Hepatocyte (in vitro differentiated cells): Measurements from ENCODE around the gene LRCH1. TPM values are rescaled to one million over a fixed set of nuclear protein-coding genes. Genes with fewer than 3 reads are reported as not detected.

Source experiments
- DNase-seq: peaks from one replicate; pipeline ENCODE4 v3.0.0-alpha.2; 2016; ENCODE audit warnings: low spot score
- H2AFZ ChIP-seq: fragments of 200-600 bp; sonication (generic); 2 replicates; pipeline ENCODE4 v1.6.0; 2016; ENCODE audit warnings: antibody characterized with exemption, mild to moderate bottlenecking
- H3K27ac ChIP-seq: fragments of 200-600 bp; sonication (generic); 2 replicates; pipeline ENCODE4 v1.5.1; 2016; ENCODE audit warnings: mild to moderate bottlenecking
- H3K27me3 ChIP-seq: fragments of 200-600 bp; sonication (generic); 2 replicates; pipeline ENCODE4 v1.6.1; 2016
- H3K36me3 ChIP-seq: fragments of 200-600 bp; sonication (generic); replicated peaks from 2 replicates; pipeline ENCODE4 v1.5.1; 2016; ENCODE audit warnings: low read depth; ENCODE audit not compliant: insufficient read depth
- H3K4me1 ChIP-seq: fragments of 200-600 bp; sonication (generic); 2 replicates; pipeline ENCODE4 v1.5.1; 2016; ENCODE audit warnings: mild to moderate bottlenecking, moderate library complexity; ENCODE audit not compliant: insufficient read depth
- H3K4me2 ChIP-seq: fragments of 200-600 bp; sonication (generic); 2 replicates; pipeline ENCODE4 v1.6.0; 2016
- H3K4me3 ChIP-seq: fragments of 200-600 bp; sonication (generic); 2 replicates; pipeline ENCODE4 v1.5.1; 2016; ENCODE audit warnings: mild to moderate bottlenecking
- H3K79me2 ChIP-seq: fragments of 200-600 bp; sonication (generic); 2 replicates; pipeline ENCODE4 v1.6.0; 2017; ENCODE audit warnings: mild to moderate bottlenecking
- H3K9me2 ChIP-seq: fragments of 200-600 bp; sonication (generic); replicated peaks from 2 replicates; pipeline ENCODE4 v1.6.0; 2017; ENCODE audit warnings: mild to moderate bottlenecking; ENCODE audit not compliant: insufficient read depth
- H3K9me3 ChIP-seq: fragments of 200-600 bp; sonication (generic); 2 replicates; pipeline ENCODE4 v1.5.1; 2016; ENCODE audit warnings: low read depth, mild to moderate bottlenecking
- H4K20me1 ChIP-seq: fragments of 200-600 bp; sonication (generic); 2 replicates; pipeline ENCODE4 v1.6.0; 2016; ENCODE audit warnings: mild to moderate bottlenecking; ENCODE audit not compliant: insufficient read depth, poor library complexity, severe bottlenecking
- EZH2 ChIP-seq: fragments of 200-600 bp; sonication (generic); IDR thresholded peaks from 2 replicates; pipeline ENCODE4 v1.6.1; 2016; ENCODE audit warnings: antibody characterized with exemption, mild to moderate bottlenecking, borderline replicate concordance
- EZH2phosphoT487 ChIP-seq: fragments of 200-600 bp; sonication (generic); IDR thresholded peaks from one replicate; pipeline ENCODE4 v1.6.1; 2018; ENCODE audit warnings: antibody characterized with exemption, mild to moderate bottlenecking, low read depth, moderate library complexity; ENCODE audit not compliant: unreplicated experiment, severe bottlenecking
- WGBS: methylation state at CpG from one replicate; pipeline ENCODE4 v1.1.6; 2016; ENCODE audit warnings: low lambda C conversion rate; ENCODE audit errors: missing lambda C conversion rate; 5-methylcytosine and 5-hydroxymethylcytosine counted together
- polyA plus RNA-seq: library from polyadenylated mRNA; unstranded; fragments of >200 nt; fragmentation: Nextera tagmentation; extraction: Ambion mirVana; gene quantifications from 2 replicates; pipeline ENCODE4 v1.2.1, GENCODE V29; 2016
- total RNA-seq: library from RNA; depleted of rRNA; stranded (reverse); fragments of >200 nt; gene quantifications from 2 replicates; pipeline ENCODE4 v1.2.3, GENCODE V29; 2014
- TF ChIP-seq, protein P1 (sequence below): fragments of 200-600 bp; sonication (generic); IDR thresholded peaks from 2 replicates; pipeline ENCODE4 v1.5.1; 2016; ENCODE audit warnings: antibody characterized with exemption, mild to moderate bottlenecking; ENCODE audit not compliant: poor library complexity

The LRCH1 gene
- total and polyA plus RNA-seq, 2 experiments from 2014 or later, result 5.7 to 14.1 TPM

DNA sequence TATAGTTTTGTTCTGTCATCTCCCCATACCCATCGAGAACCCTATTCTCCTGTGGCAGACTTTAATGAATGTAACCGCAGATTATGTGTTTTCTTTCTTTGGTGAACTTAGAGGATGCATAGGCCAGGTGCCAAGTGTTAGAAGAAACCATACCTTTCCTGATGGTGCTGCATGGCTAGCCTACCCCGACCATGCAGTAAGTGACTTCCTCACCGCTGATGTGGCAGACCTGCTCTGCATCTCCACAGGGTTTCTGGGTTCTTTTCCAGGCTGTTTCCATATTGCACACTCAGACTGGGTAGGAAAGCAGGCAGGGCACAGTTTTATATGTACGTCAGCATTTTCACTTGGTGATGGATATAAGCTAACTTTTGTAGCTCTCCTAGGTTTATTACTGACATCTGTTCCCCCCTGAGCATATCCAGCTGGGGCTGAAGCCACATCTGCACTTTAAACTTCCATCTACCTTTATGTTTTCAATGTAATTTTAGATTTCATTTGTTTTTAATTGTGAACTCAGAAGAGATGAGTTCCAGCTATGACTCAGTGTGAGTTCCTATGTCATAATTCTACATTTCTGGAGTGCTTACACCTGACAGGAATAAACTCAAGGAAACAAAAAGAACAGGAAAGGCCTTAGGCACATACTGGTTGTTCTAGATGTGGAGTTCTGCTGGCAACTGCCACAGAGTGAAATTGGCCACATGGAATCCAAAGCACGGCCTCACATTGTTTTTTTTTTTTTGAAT lies 42.3 kb downstream of the LRCH1 start:
- Histone ChIP-seq H3K79me2 (peaks cover 99% of the 10 kb centered on the region), H3K27ac (peak overlapping the region; percentile 44)
- WGBS, result 73% methylated on average over 6 of the region's 6 CpGs

DNA sequence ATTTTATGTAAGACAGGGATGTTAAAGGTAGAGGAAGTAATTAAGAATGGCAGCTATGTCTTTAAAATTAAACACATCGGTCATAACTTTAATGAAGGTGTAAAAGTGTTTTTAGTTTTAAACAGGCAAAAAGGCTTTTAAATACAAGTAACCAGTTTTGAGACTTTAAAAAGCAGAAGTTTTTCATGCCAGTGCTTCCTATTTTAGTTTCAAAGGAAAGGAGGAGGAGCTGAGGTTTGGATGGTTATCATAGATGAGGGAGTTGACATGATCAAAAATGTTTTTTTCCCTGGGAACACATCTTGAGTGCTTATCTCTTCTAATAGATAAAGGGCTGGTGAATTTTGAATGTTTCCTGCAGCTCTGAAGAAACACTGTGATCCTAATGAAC lies 42.9 kb downstream of the LRCH1 start:
- Histone ChIP-seq H3K79me2 (peaks cover 98% of the 10 kb centered on the region), H3K9me2 (no peaks in the 10 kb centered on the region), H2AFZ (no peak overlapping the region), H3K9me3 (no peaks in the 10 kb centered on the region), H3K4me3 (no peak overlapping the region), H3K27ac (peak overlapping the region; percentile 44), H3K4me1 (peaks cover 49% of the 10 kb centered on the region), H3K36me3 (no peaks in the 10 kb centered on the region), H3K27me3 (no peaks in the 10 kb centered on the region), H3K4me2 (peak overlapping the region; percentile 20), H4K20me1 (peaks cover 11% of the 10 kb centered on the region)
- no peak for TF ChIP-seq EZH2
- TF ChIP-seq, protein P1, sequence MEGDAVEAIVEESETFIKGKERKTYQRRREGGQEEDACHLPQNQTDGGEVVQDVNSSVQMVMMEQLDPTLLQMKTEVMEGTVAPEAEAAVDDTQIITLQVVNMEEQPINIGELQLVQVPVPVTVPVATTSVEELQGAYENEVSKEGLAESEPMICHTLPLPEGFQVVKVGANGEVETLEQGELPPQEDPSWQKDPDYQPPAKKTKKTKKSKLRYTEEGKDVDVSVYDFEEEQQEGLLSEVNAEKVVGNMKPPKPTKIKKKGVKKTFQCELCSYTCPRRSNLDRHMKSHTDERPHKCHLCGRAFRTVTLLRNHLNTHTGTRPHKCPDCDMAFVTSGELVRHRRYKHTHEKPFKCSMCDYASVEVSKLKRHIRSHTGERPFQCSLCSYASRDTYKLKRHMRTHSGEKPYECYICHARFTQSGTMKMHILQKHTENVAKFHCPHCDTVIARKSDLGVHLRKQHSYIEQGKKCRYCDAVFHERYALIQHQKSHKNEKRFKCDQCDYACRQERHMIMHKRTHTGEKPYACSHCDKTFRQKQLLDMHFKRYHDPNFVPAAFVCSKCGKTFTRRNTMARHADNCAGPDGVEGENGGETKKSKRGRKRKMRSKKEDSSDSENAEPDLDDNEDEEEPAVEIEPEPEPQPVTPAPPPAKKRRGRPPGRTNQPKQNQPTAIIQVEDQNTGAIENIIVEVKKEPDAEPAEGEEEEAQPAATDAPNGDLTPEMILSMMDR, result no peak
- TF ChIP-seq EZH2phosphoT487, result no peak
- no peak for DNase-seq
- WGBS, result 62% methylated on average over 1 of the region's 1 CpG

More for the DNA sequence above, 42.3 kb downstream of the LRCH1 start:
- no peak for DNase-seq
- peak overlapping the region; percentile 40 for H3K4me2 ChIP-seq
- H3K27me3 ChIP-seq, result no peaks in the 10 kb centered on the region
- H3K9me2 ChIP-seq, result no peaks in the 10 kb centered on the region
- H2AFZ ChIP-seq, result no peak overlapping the region
- no peaks in the 10 kb centered on the region for H3K36me3 ChIP-seq
- H4K20me1 ChIP-seq, result peaks cover 11% of the 10 kb centered on the region
- no peaks in the 10 kb centered on the region for H3K9me3 ChIP-seq
- peaks cover 45% of the 10 kb centered on the region for H3K4me1 ChIP-seq
- TF ChIP-seq, protein P1, result no peak
- TF ChIP-seq EZH2phosphoT487 (no peak), EZH2 (no peak)
- H3K4me3 ChIP-seq, result no peak overlapping the region

DNA sequence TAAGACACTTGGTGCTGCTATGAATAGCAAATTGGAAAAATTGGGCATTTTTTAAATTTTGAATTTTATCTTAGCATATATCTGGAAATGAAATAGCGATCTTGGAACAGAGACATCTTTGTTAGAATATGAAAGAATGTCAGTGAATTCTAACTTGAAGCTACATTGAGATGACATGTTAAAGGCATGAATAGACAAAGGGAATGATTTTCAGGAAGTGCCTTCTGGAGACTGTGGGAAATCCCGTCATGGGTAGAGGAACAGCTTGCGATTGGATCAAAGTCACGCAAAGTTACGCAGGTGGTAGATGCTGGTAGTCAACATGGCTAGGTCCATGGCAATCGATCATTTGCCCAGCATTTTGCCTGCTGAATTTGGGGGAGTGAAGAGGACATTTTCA lies 43.5 kb downstream of the LRCH1 start:
- TF ChIP-seq EZH2phosphoT487 (no peak), EZH2 (no peak)
- TF ChIP-seq, protein P1, result no peak
- Histone ChIP-seq H4K20me1 (peaks cover 11% of the 10 kb centered on the region), H3K9me2 (no peaks in the 10 kb centered on the region), H3K36me3 (no peaks in the 10 kb centered on the region), H3K4me3 (no peak overlapping the region), H3K9me3 (no peaks in the 10 kb centered on the region), H3K79me2 (peaks cover 98% of the 10 kb centered on the region), H3K27ac (peak overlapping the region; percentile 44), H3K27me3 (no peaks in the 10 kb centered on the region), H2AFZ (no peak overlapping the region), H3K4me2 (no peak overlapping the region), H3K4me1 (peaks cover 54% of the 10 kb centered on the region)
- no peak for DNase-seq
- 96% methylated on average over 6 of the region's 6 CpGs for WGBS
